Trophoblast cell (in vitro differentiated cells and primary cell): ENCODE data around the gene APOL3.
"Not testable (repeated sequence)": the region's sequence is repeated elsewhere in the genome, so short reads cannot be mapped to it uniquely, and the experiment has no call there.

Experiments used
- DNase-seq, 2 donors: peaks; one replicate each; pipeline ENCODE4 v3.0.0-alpha.2; 2016
- H2AFZ ChIP-seq: 2 replicates; pipeline ENCODE4 v1.6.1; 2013; ENCODE audit warnings: low read length, moderate library complexity, mild to moderate bottlenecking; ENCODE audit not compliant: insufficient read depth, poor library complexity
- H2AK5ac ChIP-seq: 2 replicates; pipeline ENCODE4 v1.6.1; 2013; ENCODE audit warnings: mild to moderate bottlenecking, low read length
- H2BK120ac ChIP-seq: 2 replicates; pipeline ENCODE4 v1.6.1; 2013; ENCODE audit warnings: low read length, mild to moderate bottlenecking, moderate library complexity; ENCODE audit not compliant: insufficient read depth, poor library complexity
- H2BK12ac ChIP-seq: 2 replicates; pipeline ENCODE4 v1.6.1; 2013; ENCODE audit warnings: mild to moderate bottlenecking, low read length, moderate library complexity
- H2BK5ac ChIP-seq: 2 replicates; pipeline ENCODE4 v1.6.1; 2013; ENCODE audit warnings: low read length, low read depth, moderate library complexity, mild to moderate bottlenecking; ENCODE audit not compliant: poor library complexity
- H3K14ac ChIP-seq: 2 replicates; pipeline ENCODE4 v1.6.1; 2013; ENCODE audit warnings: mild to moderate bottlenecking, low read length
- H3K18ac ChIP-seq: 2 replicates; pipeline ENCODE4 v1.6.1; 2013; ENCODE audit warnings: mild to moderate bottlenecking, low read length
- H3K23ac ChIP-seq: 2 replicates; pipeline ENCODE4 v1.6.1; 2013; ENCODE audit warnings: low read length
- H3K27ac ChIP-seq: 2 replicates; pipeline ENCODE4 v1.5.1; 2013; ENCODE audit warnings: low read depth, mild to moderate bottlenecking, inconsistent platforms, low read length, moderate library complexity
- H3K27me3 ChIP-seq: 2 replicates; pipeline ENCODE4 v1.6.1; 2013; ENCODE audit warnings: inconsistent platforms, mild to moderate bottlenecking, low read length, moderate library complexity; ENCODE audit not compliant: insufficient read depth
- H3K36me3 ChIP-seq, 2 experiments: 1 replicate in 1 of 2; 2 replicates in 1 of 2; pipeline ENCODE4 v1.6.1; 2013; ENCODE audit warnings: low read length in 2 of 2, mild to moderate bottlenecking in 2 of 2, moderate library complexity in 1 of 2; ENCODE audit not compliant: insufficient read depth in 2 of 2, control insufficient read depth in 1 of 2
- H3K4ac ChIP-seq: 2 replicates; pipeline ENCODE4 v1.6.1; 2013; ENCODE audit warnings: low read depth, mild to moderate bottlenecking, low read length, moderate library complexity
- H3K4me1 ChIP-seq, 2 experiments: 1 replicate in 1 of 2; 2 replicates in 1 of 2; pipeline ENCODE4 v1.6.1; 2013; ENCODE audit warnings: low read length in 2 of 2, mild to moderate bottlenecking in 2 of 2, moderate library complexity in 1 of 2; ENCODE audit not compliant: insufficient read depth in 2 of 2, control insufficient read depth in 1 of 2
- H3K4me2 ChIP-seq: 2 replicates; pipeline ENCODE4 v1.6.1; 2013; ENCODE audit warnings: inconsistent platforms, mild to moderate bottlenecking, low read length, moderate library complexity
- H3K4me3 ChIP-seq: 2 replicates; pipeline ENCODE4 v1.5.1; 2013; ENCODE audit warnings: mild to moderate bottlenecking, low read depth, low read length, inconsistent platforms
- H3K79me1 ChIP-seq: one replicate; pipeline ENCODE4 v1.6.1; 2013; ENCODE audit warnings: low read length
- H3K79me2 ChIP-seq: 2 replicates; pipeline ENCODE4 v1.6.1; 2013; ENCODE audit warnings: low read length, mild to moderate bottlenecking; ENCODE audit not compliant: control insufficient read depth, insufficient read depth, poor library complexity
- H3K9ac ChIP-seq: 2 replicates; pipeline ENCODE4 v1.6.1; 2013; ENCODE audit warnings: mild to moderate bottlenecking, low read length
- H3K9me3 ChIP-seq: 2 replicates; pipeline ENCODE4 v1.6.1; 2013; ENCODE audit warnings: low read depth, mild to moderate bottlenecking, control low read depth, inconsistent platforms, low read length; ENCODE audit not compliant: insufficient read depth
- H4K12ac ChIP-seq: 2 replicates; pipeline ENCODE4 v1.6.1; 2013; ENCODE audit warnings: low read depth, mild to moderate bottlenecking, low read length, moderate library complexity
- H4K8ac ChIP-seq: 2 replicates; pipeline ENCODE4 v1.6.1; 2013; ENCODE audit warnings: low read depth, mild to moderate bottlenecking, low read length, moderate library complexity
- H4K91ac ChIP-seq: one replicate; pipeline ENCODE4 v1.6.1; 2013; ENCODE audit warnings: low read depth, mild to moderate bottlenecking, low read length, moderate library complexity
- WGBS: extraction: QIAGEN DNeasy Blood & Tissue Kit; methylation state at CpG from one replicate; pipeline ENCODE4 v1.1.7; 2013; ENCODE audit warnings: missing lambda C conversion rate; ENCODE audit not compliant: insufficient read length, insufficient coverage; ENCODE audit errors: extremely low coverage; 5-methylcytosine and 5-hydroxymethylcytosine counted together

APOL3 gene

GRCh38 chr22:36187862-36188261, 27.3 kb upstream of the APOL3 start:
- H3K79me1 ChIP-seq, H3K4ac ChIP-seq, H3K18ac ChIP-seq, H3K27ac ChIP-seq, H4K8ac ChIP-seq, H4K91ac ChIP-seq, H2BK5ac ChIP-seq, H3K27me3 ChIP-seq, H3K4me2 ChIP-seq, H3K9ac ChIP-seq, H2AFZ ChIP-seq, H2BK120ac ChIP-seq, H3K23ac ChIP-seq, H3K36me3 ChIP-seq, H3K9me3 ChIP-seq, H3K79me2 ChIP-seq, DNase-seq, H4K12ac ChIP-seq, H3K4me1 ChIP-seq, H2AK5ac ChIP-seq, H3K14ac ChIP-seq, H3K4me3 ChIP-seq, H2BK12ac ChIP-seq: not testable (repeated sequence)
- no CpG with 5 or more reads among the region's 6 CpGs for WGBS

- peaks cover 1% of the 10 kb centered on the region for H3K9me3 ChIP-seq
- H2BK120ac ChIP-seq, result no peak overlapping the region
- no peak overlapping the region for H2AK5ac ChIP-seq
- H3K36me3 ChIP-seq, result no peaks in the 10 kb centered on the region
- no CpG with 5 or more reads among the region's 14 CpGs for WGBS
- H3K18ac ChIP-seq, result no peak overlapping the region
- no peak overlapping the region for H3K14ac ChIP-seq
- no peak overlapping the region for H3K4me2 ChIP-seq
- no peak overlapping the region for H4K8ac ChIP-seq
- no peak overlapping the region for H2AFZ ChIP-seq
- no peak overlapping the region for H2BK12ac ChIP-seq
- H4K12ac ChIP-seq, result no peak overlapping the region
- no peaks in the 10 kb centered on the region for H3K79me2 ChIP-seq
- H3K27ac ChIP-seq, result no peak overlapping the region
- H2BK5ac ChIP-seq, result no peak overlapping the region
- H3K9ac ChIP-seq, result no peak overlapping the region
- H3K27me3 ChIP-seq, result no peaks in the 10 kb centered on the region
- H3K4me1 ChIP-seq, result no peaks in the 10 kb centered on the region
- no peak overlapping the region for H3K4ac ChIP-seq
- H3K23ac ChIP-seq, result no peak overlapping the region
- peak in 1 of 2 donors; percentile 14 for DNase-seq
- H3K79me1 ChIP-seq, result no peaks in the 10 kb centered on the region
- no peak overlapping the region for H4K91ac ChIP-seq
- no peak overlapping the region for H3K4me3 ChIP-seq
Observed at GRCh38 chr22:36185828-36186624, 25.5 kb upstream of the APOL3 start.

GRCh38 chr22:36184433-36185025, 24.0 kb upstream of the APOL3 start:
- Histone ChIP-seq H3K4me3 (no peak overlapping the region), H2BK12ac (no peak overlapping the region), H3K4ac (no peak overlapping the region), H3K79me1 (no peaks in the 10 kb centered on the region), H3K14ac (no peak overlapping the region), H4K8ac (no peak overlapping the region), H3K4me1 (no peaks in the 10 kb centered on the region), H4K12ac (no peak overlapping the region), H3K4me2 (no peak overlapping the region), H3K9me3 (no peaks in the 10 kb centered on the region), H3K23ac (no peak overlapping the region), H2AFZ (no peak overlapping the region), H3K27me3 (no peaks in the 10 kb centered on the region), H2BK120ac (no peak overlapping the region), H3K36me3 (no peaks in the 10 kb centered on the region), H3K27ac (no peak overlapping the region), H3K79me2 (no peaks in the 10 kb centered on the region), H2BK5ac (no peak overlapping the region), H2AK5ac (no peak overlapping the region), H3K18ac (no peak overlapping the region), H4K91ac (no peak overlapping the region), H3K9ac (no peak overlapping the region)
- WGBS, result no CpG with 5 or more reads among the region's 10 CpGs
- no peak for DNase-seq

GRCh38 chr22:36183446-36183845, 22.9 kb upstream of the APOL3 start:
- Histone ChIP-seq H3K79me2 (no peaks in the 10 kb centered on the region), H2AK5ac (no peak overlapping the region), H2BK12ac (no peak overlapping the region), H3K14ac (no peak overlapping the region), H2BK5ac (no peak overlapping the region), H2AFZ (no peak overlapping the region), H3K27me3 (no peaks in the 10 kb centered on the region), H3K9me3 (no peaks in the 10 kb centered on the region), H2BK120ac (no peak overlapping the region), H3K4ac (no peak overlapping the region), H3K79me1 (no peaks in the 10 kb centered on the region), H3K4me3 (no peak overlapping the region), H3K9ac (no peak overlapping the region), H3K36me3 (no peaks in the 10 kb centered on the region), H3K27ac (no peak overlapping the region), H3K4me2 (no peak overlapping the region), H3K23ac (no peak overlapping the region), H4K12ac (no peak overlapping the region), H4K91ac (no peak overlapping the region), H3K4me1 (no peaks in the 10 kb centered on the region), H4K8ac (no peak overlapping the region), H3K18ac (no peak overlapping the region)
- WGBS, result no CpG with 5 or more reads among the region's 7 CpGs
- DNase-seq, result no peak
